ENCODE measurements around the gene TRAF3IP3.

DNA sequence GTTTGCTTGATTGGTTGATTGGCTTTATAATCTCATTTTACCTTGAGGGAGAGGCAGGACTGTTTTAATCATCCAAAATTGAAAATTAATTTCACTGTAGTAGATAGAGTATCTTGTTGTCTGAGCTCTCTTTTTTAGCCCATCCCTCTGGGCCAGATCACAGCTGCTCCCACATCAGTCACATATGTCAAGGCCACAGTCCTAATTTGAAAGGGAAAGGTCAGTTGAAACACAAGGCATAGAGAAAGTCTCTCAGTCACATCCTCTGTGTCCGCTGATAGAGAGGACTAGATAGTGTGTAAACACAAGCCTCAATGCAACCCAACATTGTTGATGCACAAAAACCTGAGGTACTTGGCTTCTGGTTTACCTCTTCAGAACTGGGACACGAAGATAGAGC lies 21.7 kb downstream of the TRAF3IP3 start:
- TF ChIP-seq, protein P1, sequence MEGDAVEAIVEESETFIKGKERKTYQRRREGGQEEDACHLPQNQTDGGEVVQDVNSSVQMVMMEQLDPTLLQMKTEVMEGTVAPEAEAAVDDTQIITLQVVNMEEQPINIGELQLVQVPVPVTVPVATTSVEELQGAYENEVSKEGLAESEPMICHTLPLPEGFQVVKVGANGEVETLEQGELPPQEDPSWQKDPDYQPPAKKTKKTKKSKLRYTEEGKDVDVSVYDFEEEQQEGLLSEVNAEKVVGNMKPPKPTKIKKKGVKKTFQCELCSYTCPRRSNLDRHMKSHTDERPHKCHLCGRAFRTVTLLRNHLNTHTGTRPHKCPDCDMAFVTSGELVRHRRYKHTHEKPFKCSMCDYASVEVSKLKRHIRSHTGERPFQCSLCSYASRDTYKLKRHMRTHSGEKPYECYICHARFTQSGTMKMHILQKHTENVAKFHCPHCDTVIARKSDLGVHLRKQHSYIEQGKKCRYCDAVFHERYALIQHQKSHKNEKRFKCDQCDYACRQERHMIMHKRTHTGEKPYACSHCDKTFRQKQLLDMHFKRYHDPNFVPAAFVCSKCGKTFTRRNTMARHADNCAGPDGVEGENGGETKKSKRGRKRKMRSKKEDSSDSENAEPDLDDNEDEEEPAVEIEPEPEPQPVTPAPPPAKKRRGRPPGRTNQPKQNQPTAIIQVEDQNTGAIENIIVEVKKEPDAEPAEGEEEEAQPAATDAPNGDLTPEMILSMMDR (IDR thresholded peaks at IDR 0.05; ENCODE audit: poor library complexity): no peak
- no peak for TF ChIP-seq EZH2 (IDR thresholded peaks at IDR 0.05; ENCODE audit: borderline replicate concordance)

All from hepatocyte (in vitro differentiated cells).